Stimulated activated CD8-positive, alpha-beta memory T cell treated with anti-CD3 and anti-CD28 coated beads, Interleukin-15, amount 100 ng/mL, for 4 hours (primary cell): ENCODE data around the gene MARK2.
A peak's percentile ranks its signal among the peaks of the same experiment; 100 is the strongest.
"Not testable (repeated sequence)": the region's sequence is repeated elsewhere in the genome, so short reads cannot be mapped to it uniquely, and the experiment has no call there.

Experiments used
- DNase-seq, 2 donors: peaks; one replicate each; pipeline ENCODE4 v3.0.0-alpha.2; 2020; ENCODE audit warnings: low read depth in 2 of 2

Gene MARK2

GRCh38 chr11:63853476-63853875, 14.6 kb downstream of the MARK2 start:
- no peak for DNase-seq

DNA sequence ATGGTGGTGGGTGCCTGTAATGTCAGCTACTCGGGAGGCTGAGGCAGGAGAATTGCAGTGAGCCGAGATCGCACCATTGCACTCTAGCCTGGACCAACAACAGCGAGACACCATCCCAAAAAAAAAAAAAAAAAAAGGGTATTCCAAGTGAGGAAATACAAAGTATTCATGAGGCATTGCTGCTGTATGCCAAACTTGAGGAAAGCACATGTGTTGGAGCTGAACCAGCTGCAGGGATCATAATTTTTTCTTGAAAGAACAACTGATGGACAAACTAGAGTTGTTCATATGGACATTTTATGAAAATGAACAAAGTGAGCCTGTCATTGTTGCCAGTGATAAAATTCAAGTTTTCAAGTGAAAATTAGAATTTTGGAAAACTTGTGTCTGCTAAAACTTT, 15.8 kb downstream of the MARK2 start:
- DNase-seq = no peak

DNA sequence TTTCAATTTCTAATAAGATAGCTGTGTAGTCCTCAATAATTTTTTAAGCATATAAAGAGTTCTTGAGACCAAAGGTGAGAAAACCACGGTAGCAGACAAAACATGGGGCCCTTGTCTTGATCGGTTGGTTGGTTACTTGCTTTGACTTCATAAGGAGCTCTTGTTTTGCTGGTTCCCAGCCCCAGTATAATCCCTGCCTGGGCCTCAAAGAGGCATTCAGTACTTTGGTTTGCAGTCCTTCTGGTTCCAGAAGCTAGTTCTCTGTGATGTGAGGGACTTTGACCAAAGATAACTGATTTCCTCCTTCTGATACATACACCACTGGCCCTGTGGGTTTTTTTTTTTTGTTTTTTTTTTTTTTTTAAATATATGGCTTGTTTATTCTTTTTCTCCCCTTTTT, 17.1 kb downstream of the MARK2 start:
- no peak for DNase-seq

DNA sequence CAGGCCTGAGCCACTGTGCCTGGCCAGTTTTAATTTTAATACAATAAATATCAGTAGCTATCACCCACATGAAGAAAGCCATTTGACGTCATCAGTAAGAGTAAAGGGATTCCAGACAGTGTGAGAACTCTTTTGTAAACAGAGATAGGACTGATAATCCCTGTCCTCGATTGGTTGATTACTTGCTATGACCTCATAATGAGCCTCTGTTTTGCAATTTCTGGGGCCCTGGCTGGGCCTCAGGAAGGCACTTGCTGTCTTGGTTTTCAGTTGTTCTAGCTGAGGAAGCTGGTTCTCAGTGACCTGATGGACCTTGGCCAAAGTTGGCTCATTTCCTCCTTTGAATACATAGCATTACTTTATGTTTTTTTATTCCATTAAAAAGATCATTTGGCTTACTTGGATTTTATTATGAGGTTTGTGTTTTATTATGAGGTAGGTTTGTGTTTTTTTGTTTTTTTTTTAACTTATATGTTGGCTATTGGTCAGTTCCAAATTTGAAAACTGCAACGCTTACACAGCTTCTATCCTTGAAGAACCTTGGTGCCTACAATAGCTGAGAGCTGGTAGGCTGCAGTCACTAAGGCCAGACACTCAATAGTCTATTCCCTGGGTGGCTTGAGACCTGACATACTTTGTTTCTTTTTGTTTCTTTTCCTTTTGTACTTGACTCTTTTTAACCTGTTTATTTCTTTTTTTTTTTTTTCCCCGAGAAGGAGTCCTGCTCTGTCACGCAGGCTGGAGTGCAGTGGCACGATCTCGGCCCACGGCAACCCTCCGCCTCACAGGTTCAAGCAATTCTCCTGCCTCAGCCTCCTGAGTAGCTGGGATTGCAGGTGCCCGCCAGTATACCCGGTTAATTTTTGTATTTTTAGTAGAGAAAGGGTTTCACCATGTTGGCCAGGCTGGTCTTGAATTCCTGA, 20.0 kb downstream of the MARK2 start:
- DNase-seq = no peak

- no peak for DNase-seq
Measured at GRCh38 chr11:63862923-63863322, 24.0 kb downstream of the MARK2 start.

DNA sequence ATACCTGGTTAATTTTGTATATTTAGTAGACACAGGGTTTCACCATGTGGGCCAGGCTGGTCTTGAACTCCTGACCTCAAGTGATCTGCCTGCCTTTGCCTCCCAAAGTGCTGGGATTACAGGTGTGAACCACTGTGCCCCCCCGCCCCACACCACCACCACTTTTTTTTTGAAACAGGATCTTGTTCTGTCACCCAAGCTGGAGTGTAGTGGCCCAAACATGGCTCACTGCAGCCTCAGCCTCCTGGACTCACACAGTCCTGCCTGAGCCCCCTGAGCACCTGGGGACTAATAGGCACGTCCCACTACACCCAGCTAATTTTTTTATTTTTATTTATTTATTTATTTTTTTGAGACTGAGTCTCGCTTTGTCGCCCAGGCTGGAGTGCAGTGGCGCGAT, 24.7 kb downstream of the MARK2 start:
- not testable (repeated sequence) for DNase-seq

- peak in 1 of 2 donors; percentile 42 for DNase-seq
Measured at GRCh38 chr11:63866211-63866610, 27.3 kb downstream of the MARK2 start.

GRCh38 chr11:63867511-63867910, 28.6 kb downstream of the MARK2 start:
- DNase-seq = no peak

- no peak for DNase-seq
Measured at GRCh38 chr11:63868399-63869064, 29.6 kb downstream of the MARK2 start.

DNA sequence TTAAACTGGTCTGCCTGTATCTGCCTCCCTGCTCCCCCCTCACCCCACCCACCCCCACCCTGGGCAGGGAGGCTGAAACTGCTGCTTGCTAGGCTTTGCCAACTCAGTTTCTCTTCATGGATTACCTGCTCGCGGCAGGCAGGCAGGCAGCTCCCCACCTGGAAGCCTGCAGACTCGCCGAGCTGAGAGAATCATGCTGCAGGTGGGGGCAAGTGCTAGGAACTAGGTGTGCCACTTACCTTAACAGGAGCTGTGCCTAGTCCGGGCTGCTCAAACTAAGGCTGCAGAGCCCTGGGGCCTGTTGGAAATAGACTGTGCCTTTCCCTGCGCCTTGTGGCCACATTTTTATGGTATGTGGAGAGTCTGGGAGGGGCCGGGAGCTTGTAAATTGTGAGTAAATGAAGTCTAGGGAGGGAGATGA, 30.3 kb downstream of the MARK2 start:
- no peak for DNase-seq

GRCh38 chr11:63869683-63870082, 30.8 kb downstream of the MARK2 start:
- DNase-seq = no peak

- no peak for DNase-seq
Measured at GRCh38 chr11:63870351-63871140, 31.6 kb downstream of the MARK2 start.

- DNase-seq = no peak
Measured at GRCh38 chr11:63871962-63872799, 33.3 kb downstream of the MARK2 start.

DNA sequence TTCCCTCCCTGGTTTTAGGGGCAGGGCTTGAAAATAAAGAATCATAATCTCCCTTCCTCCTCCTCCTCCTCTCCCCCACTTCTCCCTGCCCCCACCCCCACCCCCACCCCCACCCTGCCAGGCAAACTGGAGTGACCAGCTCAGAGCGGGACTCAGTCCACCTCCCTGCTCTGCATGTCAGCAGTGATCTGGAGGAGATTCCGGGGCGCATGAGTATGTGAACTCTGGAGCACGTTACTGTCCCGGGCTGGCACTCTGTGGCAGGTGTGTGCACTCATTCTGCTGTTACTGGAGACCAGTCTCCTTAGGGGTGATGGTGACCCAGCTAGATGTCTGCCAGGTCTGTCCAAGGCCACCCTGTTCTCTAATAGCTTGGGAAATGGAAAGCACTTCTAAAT, 33.9 kb downstream of the MARK2 start:
- DNase-seq = no peak

DNA sequence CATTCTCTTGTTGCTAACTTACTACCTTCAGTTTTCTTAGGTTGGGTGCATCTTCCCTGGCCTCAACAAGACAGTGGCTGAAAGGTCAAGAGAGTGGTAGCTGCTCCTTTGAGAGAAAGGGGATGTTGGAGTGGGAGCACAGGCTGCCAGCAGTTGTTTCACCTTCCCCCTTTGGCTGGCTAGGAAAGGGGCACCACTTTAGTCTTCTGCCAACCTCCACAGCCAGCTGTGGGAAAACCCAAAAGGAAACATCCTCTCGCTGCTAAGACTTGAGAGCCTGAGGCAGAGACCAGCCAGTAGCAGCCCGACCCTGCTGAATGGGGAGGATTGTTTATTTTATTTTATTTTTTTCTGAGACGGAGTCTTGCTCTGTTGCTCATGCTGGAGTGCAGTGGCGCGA, 34.4 kb downstream of the MARK2 start:
- DNase-seq = no peak

DNA sequence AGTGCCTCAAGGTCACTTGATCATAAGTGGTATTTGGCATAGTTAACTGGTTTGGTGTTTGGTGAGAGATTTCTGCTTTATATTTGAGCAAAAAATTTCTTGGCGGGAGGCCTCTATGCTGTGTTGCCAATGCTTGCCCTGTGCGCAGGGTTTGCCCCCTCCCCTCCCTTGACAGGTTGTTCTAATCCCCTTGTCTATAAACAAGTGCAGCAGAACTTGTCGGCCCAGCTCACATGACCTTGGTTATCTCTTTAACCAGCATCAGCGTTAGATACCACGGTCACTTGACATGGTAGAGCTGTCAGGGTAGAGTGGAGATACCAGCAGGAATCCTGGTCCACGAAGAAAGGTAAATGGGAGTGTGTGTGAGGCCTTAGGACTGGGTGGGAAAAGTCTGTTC, 35.6 kb downstream of the MARK2 start:
- no peak for DNase-seq

GRCh38 chr11:63875506-63876065, 36.7 kb downstream of the MARK2 start:
- no peak for DNase-seq

GRCh38 chr11:63876616-63877015, 37.7 kb downstream of the MARK2 start:
- DNase-seq = no peak

GRCh38 chr11:63877658-63878241, 38.8 kb downstream of the MARK2 start:
- DNase-seq = no peak

- no peak for DNase-seq
Measured at GRCh38 chr11:63879598-63880402, 40.9 kb downstream of the MARK2 start.
